Body of pancreas (tissue), 4 donors: ENCODE data around the gene CAPN10.

Source experiments
- POLR2A ChIP-seq, 3 donors: fragments of 450-650 bp; IDR thresholded peaks; one replicate each; pipeline ENCODE4 v1.6.1; 2016; ENCODE audit warnings: antibody characterized with exemption in 3 of 3, mild to moderate bottlenecking in 2 of 3
- TF ChIP-seq, protein P1 (sequence below), 7 experiments: fragments of 450-650 bp in 4 of 7; fragments of 200-600 bp in 3 of 7; sonication (generic) in 3 of 7; IDR thresholded peaks; one replicate each; pipeline ENCODE4 v1.5.1; 2016 to 2019; ENCODE audit warnings: antibody characterized with exemption in 7 of 7

DNA sequence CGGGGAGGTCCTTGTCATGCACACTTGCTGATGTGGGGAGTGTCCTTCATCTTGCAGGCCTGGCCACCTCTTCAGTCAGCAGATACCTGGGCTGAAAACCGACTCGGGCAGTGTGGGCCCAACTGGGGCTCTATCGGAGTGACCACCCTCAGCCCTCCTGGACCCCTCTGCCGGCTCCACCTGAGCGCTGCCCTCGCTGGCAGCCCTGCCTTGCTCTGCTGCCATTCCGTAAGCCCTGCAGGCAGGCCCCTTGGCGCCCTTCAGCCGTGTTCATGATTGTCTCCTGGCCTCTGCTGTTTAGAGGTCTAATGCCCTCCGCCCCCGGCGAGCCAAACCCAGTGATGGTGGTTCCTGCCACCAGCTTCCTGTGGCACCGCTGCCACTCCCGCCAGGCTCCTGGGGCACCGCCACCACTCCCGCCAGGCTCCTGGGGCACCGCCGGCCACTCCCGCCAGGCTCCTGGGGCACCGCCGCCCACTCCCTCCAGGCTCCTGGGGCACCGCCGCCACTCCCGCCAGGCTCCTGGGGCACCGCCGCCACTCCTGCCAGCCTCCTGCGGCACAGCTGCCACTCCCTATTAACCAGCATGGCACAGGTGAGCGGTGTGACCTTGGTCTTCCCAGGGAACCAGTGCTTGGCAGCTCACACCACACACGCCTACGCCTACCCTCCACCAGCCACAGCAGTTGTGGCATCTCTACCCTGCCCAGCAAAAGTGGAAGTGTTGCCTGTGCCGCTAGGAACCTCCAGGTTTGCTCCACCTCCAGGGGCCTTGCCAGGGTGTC, 15.9 kb downstream of the CAPN10 start:
- TF ChIP-seq, protein P1, sequence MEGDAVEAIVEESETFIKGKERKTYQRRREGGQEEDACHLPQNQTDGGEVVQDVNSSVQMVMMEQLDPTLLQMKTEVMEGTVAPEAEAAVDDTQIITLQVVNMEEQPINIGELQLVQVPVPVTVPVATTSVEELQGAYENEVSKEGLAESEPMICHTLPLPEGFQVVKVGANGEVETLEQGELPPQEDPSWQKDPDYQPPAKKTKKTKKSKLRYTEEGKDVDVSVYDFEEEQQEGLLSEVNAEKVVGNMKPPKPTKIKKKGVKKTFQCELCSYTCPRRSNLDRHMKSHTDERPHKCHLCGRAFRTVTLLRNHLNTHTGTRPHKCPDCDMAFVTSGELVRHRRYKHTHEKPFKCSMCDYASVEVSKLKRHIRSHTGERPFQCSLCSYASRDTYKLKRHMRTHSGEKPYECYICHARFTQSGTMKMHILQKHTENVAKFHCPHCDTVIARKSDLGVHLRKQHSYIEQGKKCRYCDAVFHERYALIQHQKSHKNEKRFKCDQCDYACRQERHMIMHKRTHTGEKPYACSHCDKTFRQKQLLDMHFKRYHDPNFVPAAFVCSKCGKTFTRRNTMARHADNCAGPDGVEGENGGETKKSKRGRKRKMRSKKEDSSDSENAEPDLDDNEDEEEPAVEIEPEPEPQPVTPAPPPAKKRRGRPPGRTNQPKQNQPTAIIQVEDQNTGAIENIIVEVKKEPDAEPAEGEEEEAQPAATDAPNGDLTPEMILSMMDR (IDR thresholded peaks at IDR 0.05) = no peak
- no peak for TF ChIP-seq POLR2A (IDR thresholded peaks at IDR 0.05)
